Subcutaneous abdominal adipose tissue (tissue), 5 donors: Measurements from ENCODE around the gene ANAPC10.
A peak's percentile ranks its signal among the peaks of the same experiment; 100 is the strongest.

Experiments
- H3K27ac ChIP-seq: one replicate; pipeline ENCODE4 v1.7.0; 2013; ENCODE audit warnings: low read depth, mild to moderate bottlenecking, inconsistent platforms, low read length, moderate library complexity
- H3K27me3 ChIP-seq, 5 donors: one replicate each; pipeline ENCODE4 v1.7.0; 2013; ENCODE audit warnings: low read length in 5 of 5, inconsistent platforms in 1 of 5; ENCODE audit not compliant: control insufficient read depth in 5 of 5, insufficient read depth in 4 of 5
- H3K36me3 ChIP-seq, 5 donors: one replicate each; pipeline ENCODE4 v1.7.0; 2013; ENCODE audit warnings: low read length in 5 of 5; ENCODE audit not compliant: control insufficient read depth in 5 of 5, insufficient read depth in 5 of 5
- H3K4me1 ChIP-seq, 5 donors: one replicate each; pipeline ENCODE4 v1.7.0; 2013; ENCODE audit warnings: low read length in 5 of 5, mild to moderate bottlenecking in 3 of 5, moderate library complexity in 1 of 5; ENCODE audit not compliant: control insufficient read depth in 5 of 5, insufficient read depth in 5 of 5
- H3K4me3 ChIP-seq, 5 donors: one replicate each; pipeline ENCODE4 v1.7.0; 2013; ENCODE audit warnings: low read length in 5 of 5, low read depth in 1 of 5
- H3K9ac ChIP-seq, 5 donors: one replicate each; pipeline ENCODE4 v1.7.0; 2013; ENCODE audit warnings: low read length in 5 of 5, mild to moderate bottlenecking in 4 of 5, moderate library complexity in 3 of 5
- H3K9me3 ChIP-seq, 5 donors: one replicate each; pipeline ENCODE4 v1.7.0; 2013; ENCODE audit warnings: low read length in 5 of 5; ENCODE audit not compliant: control insufficient read depth in 5 of 5
- donor health status: healthy.
- donor health status: healthy.
- donor health status: healthy.
- donor health status: healthy.
- donor health status: healthy.

ANAPC10 gene

GRCh38 chr4:144984241-144984640 is 113.8 kb downstream of the ANAPC10 start:
- no peaks in the 10 kb centered on the region for H3K36me3 ChIP-seq
- no peak overlapping the region for H3K4me3 ChIP-seq
- H3K4me1 ChIP-seq = peaks cover 0 to 16% (median 0%) of the 10 kb centered on the region in 5 donors
- no peaks in the 10 kb centered on the region for H3K9me3 ChIP-seq
- H3K9ac ChIP-seq = no peak overlapping the region
- H3K27me3 ChIP-seq = no peaks in the 10 kb centered on the region
- H3K27ac ChIP-seq = no peak overlapping the region

GRCh38 chr4:144975718-144976117 is 122.3 kb downstream of the ANAPC10 start:
- no peaks in the 10 kb centered on the region for H3K36me3 ChIP-seq
- H3K27ac ChIP-seq = no peak overlapping the region
- peaks cover 0 to 15% (median 5%) of the 10 kb centered on the region in 5 donors for H3K9me3 ChIP-seq
- no peaks in the 10 kb centered on the region for H3K4me1 ChIP-seq
- no peak overlapping the region for H3K9ac ChIP-seq
- H3K27me3 ChIP-seq = no peaks in the 10 kb centered on the region
- no peak overlapping the region for H3K4me3 ChIP-seq

GRCh38 chr4:144970597-144970996 is 127.4 kb downstream of the ANAPC10 start:
- Histone ChIP-seq H3K9ac (no peak overlapping the region), H3K4me3 (no peak overlapping the region), H3K36me3 (no peaks in the 10 kb centered on the region), H3K27me3 (no peaks in the 10 kb centered on the region), H3K27ac (no peak overlapping the region), H3K9me3 (peaks cover 0 to 11% (median 5%) of the 10 kb centered on the region in 5 donors), H3K4me1 (no peaks in the 10 kb centered on the region)

DNA sequence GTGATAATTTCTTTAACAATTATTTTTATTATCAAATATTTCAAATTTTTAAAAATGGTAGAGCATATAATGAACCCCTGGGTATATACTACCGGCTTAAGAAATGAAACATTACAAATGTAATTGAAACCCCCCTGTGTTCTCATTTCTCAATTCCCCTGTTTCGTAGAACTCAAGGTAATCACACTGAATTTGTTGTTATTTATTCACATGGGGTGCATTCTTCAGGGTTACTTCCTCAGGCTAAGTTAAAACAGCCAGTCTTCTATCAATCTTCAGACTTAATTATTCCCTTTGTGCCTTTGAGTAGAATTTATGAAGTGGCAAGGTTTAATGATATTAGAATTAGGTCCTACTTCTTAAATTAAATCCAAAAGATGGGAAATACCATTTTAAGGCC is 128.2 kb downstream of the ANAPC10 start:
- Histone ChIP-seq H3K27me3 (no peaks in the 10 kb centered on the region), H3K36me3 (no peaks in the 10 kb centered on the region), H3K4me3 (no peak overlapping the region), H3K9me3 (peaks cover 0 to 5% (median 1%) of the 10 kb centered on the region in 5 donors), H3K27ac (no peak overlapping the region), H3K9ac (no peak overlapping the region), H3K4me1 (no peaks in the 10 kb centered on the region)

DNA sequence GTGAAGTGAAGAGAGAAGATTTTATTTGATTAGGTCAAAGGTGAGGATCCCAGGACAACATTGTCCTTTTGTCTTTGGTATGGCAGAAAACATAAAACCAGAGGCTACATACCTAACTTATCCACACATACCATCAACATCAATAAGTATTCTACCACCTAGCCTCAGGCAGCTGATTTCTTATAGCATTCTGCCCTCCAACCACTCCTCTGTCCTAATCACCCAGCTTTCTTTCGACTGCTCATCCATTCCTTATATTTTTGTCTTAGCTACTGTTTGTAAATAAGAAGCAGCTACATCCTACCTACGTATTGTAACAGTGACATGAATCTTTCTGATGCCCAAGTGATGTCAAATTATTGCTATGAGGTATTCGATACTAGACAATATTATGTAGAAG is 129.4 kb downstream of the ANAPC10 start:
- Histone ChIP-seq H3K27me3 (no peaks in the 10 kb centered on the region), H3K4me1 (no peaks in the 10 kb centered on the region), H3K9ac (no peak overlapping the region), H3K27ac (no peak overlapping the region), H3K9me3 (peaks cover 0 to 2% (median 0%) of the 10 kb centered on the region in 5 donors), H3K4me3 (no peak overlapping the region), H3K36me3 (no peaks in the 10 kb centered on the region)

GRCh38 chr4:144967161-144967560 is 130.8 kb downstream of the ANAPC10 start:
- no peaks in the 10 kb centered on the region for H3K36me3 ChIP-seq
- no peak overlapping the region for H3K27ac ChIP-seq
- peaks cover 0 to 2% (median 0%) of the 10 kb centered on the region in 5 donors for H3K9me3 ChIP-seq
- H3K27me3 ChIP-seq = no peaks in the 10 kb centered on the region
- H3K9ac ChIP-seq = no peak overlapping the region
- no peak overlapping the region for H3K4me3 ChIP-seq
- no peaks in the 10 kb centered on the region for H3K4me1 ChIP-seq

DNA sequence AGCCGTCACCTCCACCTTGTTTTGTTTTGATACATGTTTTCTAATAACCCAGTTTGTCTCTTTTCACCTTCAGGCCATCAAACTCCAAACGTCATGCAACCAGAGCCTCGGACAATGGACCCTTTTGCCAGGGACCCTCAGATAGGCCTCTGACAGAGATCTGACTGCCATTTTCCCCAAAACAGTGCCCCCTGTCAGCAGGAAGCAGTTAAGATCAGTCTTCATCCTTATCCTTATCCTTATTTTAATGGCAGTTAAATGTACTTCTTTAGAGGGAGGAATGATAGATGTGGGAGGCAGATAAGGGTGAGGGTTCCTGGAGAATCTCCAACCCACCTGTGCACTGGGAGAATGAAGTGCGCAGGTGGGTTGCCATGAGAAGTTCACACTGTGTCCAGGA is 135.7 kb downstream of the ANAPC10 start:
- no peak overlapping the region for H3K27ac ChIP-seq
- peaks cover 0 to 7% (median 0%) of the 10 kb centered on the region in 5 donors for H3K9me3 ChIP-seq
- H3K27me3 ChIP-seq = no peaks in the 10 kb centered on the region
- H3K4me3 ChIP-seq = no peak overlapping the region
- no peaks in the 10 kb centered on the region for H3K36me3 ChIP-seq
- no peak overlapping the region for H3K9ac ChIP-seq
- H3K4me1 ChIP-seq = no peaks in the 10 kb centered on the region

DNA sequence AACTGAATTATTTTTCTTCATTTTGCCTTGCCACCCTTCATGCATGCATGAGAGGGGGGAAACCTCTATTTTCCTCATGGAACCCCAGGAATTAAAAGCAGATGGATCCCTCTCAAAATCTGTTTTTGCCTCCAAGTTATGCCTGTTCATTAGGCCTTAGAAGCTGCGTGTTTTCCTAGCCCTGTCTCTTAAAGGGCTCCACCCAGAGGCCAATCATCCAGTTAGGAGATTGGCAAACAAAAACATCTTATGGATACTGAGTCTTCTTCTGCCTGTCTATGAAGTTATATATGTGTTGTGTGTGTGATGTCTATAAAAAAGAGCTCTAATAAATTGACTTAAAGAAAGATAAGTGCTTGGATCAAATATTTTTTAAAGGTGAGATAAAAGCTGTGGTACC is 142.9 kb downstream of the ANAPC10 start:
- H3K36me3 ChIP-seq = no peaks in the 10 kb centered on the region
- H3K27me3 ChIP-seq = no peaks in the 10 kb centered on the region
- H3K9ac ChIP-seq = no peak overlapping the region
- H3K9me3 ChIP-seq = peaks cover 10 to 39% (median 26%) of the 10 kb centered on the region in 5 donors
- H3K4me1 ChIP-seq = no peaks in the 10 kb centered on the region
- no peak overlapping the region for H3K4me3 ChIP-seq
- no peak overlapping the region for H3K27ac ChIP-seq

GRCh38 chr4:144954230-144954629 is 143.8 kb downstream of the ANAPC10 start:
- Histone ChIP-seq H3K27me3 (no peaks in the 10 kb centered on the region), H3K9ac (no peak overlapping the region), H3K27ac (no peak overlapping the region), H3K4me1 (no peaks in the 10 kb centered on the region), H3K9me3 (peaks cover 10 to 39% (median 22%) of the 10 kb centered on the region in 5 donors), H3K4me3 (peak overlapping the region in 2 of 5 donors; percentile 7 to 43), H3K36me3 (no peaks in the 10 kb centered on the region)

DNA sequence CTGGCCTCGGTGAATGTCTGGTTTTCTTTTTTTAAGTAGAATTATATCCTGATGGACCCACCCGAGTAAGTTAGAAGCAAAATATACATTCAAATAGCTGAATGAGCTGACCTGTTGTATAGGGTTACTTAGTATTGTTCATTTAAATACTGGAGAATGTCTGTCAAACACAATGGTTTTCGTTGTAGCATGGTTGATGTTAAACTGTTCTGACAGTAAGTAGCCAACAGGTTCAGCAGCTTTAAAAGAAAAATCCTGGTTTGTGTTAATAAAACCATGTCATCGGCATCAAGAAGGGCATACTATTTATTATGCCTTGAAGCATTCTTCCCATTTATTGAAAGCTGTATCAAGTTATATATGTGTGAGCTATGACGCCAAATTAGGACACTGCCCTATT is 149.6 kb downstream of the ANAPC10 start:
- peaks cover 0 to 15% (median 11%) of the 10 kb centered on the region in 5 donors for H3K9me3 ChIP-seq
- no peak overlapping the region for H3K27ac ChIP-seq
- H3K36me3 ChIP-seq = no peaks in the 10 kb centered on the region
- no peak overlapping the region for H3K9ac ChIP-seq
- no peaks in the 10 kb centered on the region for H3K27me3 ChIP-seq
- H3K4me1 ChIP-seq = no peaks in the 10 kb centered on the region
- H3K4me3 ChIP-seq = no peak overlapping the region

DNA sequence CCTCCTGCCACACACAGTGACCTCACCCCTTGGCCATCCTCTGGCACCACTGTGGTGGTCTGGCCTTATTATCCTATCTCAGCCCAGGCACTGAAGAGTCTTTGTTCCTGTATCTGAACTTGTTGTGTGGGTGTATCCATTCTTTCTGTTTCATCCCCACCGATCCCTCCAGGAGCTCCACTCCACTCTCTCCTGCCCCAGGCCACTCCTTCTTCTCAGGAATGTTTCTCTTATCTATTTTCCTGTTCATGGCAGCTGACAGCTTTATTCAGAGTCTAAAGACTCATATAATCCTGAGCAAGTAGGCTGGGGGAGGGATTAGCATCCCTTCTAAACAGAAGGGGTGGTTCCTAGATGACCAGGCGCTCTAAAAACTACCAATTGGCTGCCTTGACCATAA is 150.0 kb downstream of the ANAPC10 start:
- no peak overlapping the region for H3K4me3 ChIP-seq
- H3K9me3 ChIP-seq = peaks cover 0 to 12% (median 11%) of the 10 kb centered on the region in 5 donors

More for the DNA sequence above, 150.0 kb downstream of the ANAPC10 start:
- no peaks in the 10 kb centered on the region for H3K27me3 ChIP-seq
- no peaks in the 10 kb centered on the region for H3K4me1 ChIP-seq
- no peak overlapping the region for H3K27ac ChIP-seq
- H3K9ac ChIP-seq = no peak overlapping the region
- no peaks in the 10 kb centered on the region for H3K36me3 ChIP-seq
